GM12878 (cell line): ENCODE measurements around the gene CCDC138. TPM values are rescaled to one million over a fixed set of nuclear protein-coding genes. Genes with fewer than 3 reads are reported as not detected.
A peak's percentile ranks its signal among the peaks of the same experiment; 100 is the strongest.

ENCODE experiments used
- ATAC-seq: fragments of 200-7000 bp; cut with Tn5 transposase; 3 replicates; pipeline ENCODE4 v1.9.1; 2020; ENCODE audit warnings: mild to moderate bottlenecking, moderate library complexity
- BruUV-seq: library from RNA; stranded (reverse); fragments of 400-500 nt; replicated peaks from 2 replicates; lab custom pipeline; 2021; lab: Mats Ljungman, UMichigan
- CTCF ChIA-PET: fragments of 300-600 bp; sonication (Branson Sonifier 250); formaldehyde crosslinking; extraction: SDS; loops from one replicate; lab custom pipeline; 2021; ENCODE audit warnings: inconsistent platforms; lab: Yijun Ruan, JAX
- POLR2A ChIA-PET: fragments of 350-600 bp; formaldehyde crosslinking; extraction: SDS; loops from one replicate; lab custom pipeline; 2021; ENCODE audit warnings: inconsistent platforms; lab: Charles Lee
- RAD21 ChIA-PET: fragments of 300-600 bp; sonication (Branson Sonifier 250); formaldehyde crosslinking; loops from one replicate; lab custom pipeline; 2023; ENCODE audit warnings: antibody characterized with exemption; ENCODE audit not compliant: unreplicated experiment; lab: Charles Lee
- SMC1A ChIA-PET: fragments of 300-600 bp; sonication (Branson Sonifier 250); formaldehyde crosslinking; loops from one replicate; lab custom pipeline; 2023; ENCODE audit not compliant: unreplicated experiment, uncharacterized antibody; lab: Charles Lee
- DNase-seq: peaks from one replicate; pipeline ENCODE4 v3.0.0-alpha.2; 2011; ENCODE audit warnings: low read depth, low spot score
- FAIRE-seq: peaks from 3 replicates; lab custom pipeline; 2011; peaks lifted over from hg19 to GRCh38; lab: Jason Lieb, UNC
- H2AFZ ChIP-seq: 2 replicates; pipeline ENCODE4 v1.6.0; 2011; ENCODE audit warnings: low read depth, low read length, control low read depth; ENCODE audit not compliant: control insufficient read depth
- H3K27ac ChIP-seq: 2 replicates; pipeline ENCODE4 v1.5.1; 2011; ENCODE audit warnings: control low read depth; ENCODE audit not compliant: control insufficient read depth, insufficient read depth
- H3K27me3 ChIP-seq, 2 experiments: replicated peaks in 1 of 2; 2 replicates each; pipeline versions ENCODE4 v1.6.0 to v1.6.1; 2011; ENCODE audit warnings: low read length in 1 of 2; ENCODE audit not compliant: control insufficient read depth in 2 of 2, insufficient read depth in 2 of 2
- H3K36me3 ChIP-seq, 2 experiments: 2 replicates each; pipeline ENCODE4 v1.5.1; 2011; ENCODE audit warnings: low read length in 1 of 2; ENCODE audit not compliant: control insufficient read depth in 2 of 2, insufficient read depth in 2 of 2
- H3K4me1 ChIP-seq: 2 replicates; pipeline ENCODE4 v1.6.1; 2011; ENCODE audit warnings: mild to moderate bottlenecking, low read length, moderate library complexity, mixed read lengths; ENCODE audit not compliant: control insufficient read depth, insufficient read depth
- H3K4me2 ChIP-seq: 2 replicates; pipeline ENCODE4 v1.6.0; 2011; ENCODE audit warnings: control low read depth; ENCODE audit not compliant: control insufficient read depth, insufficient read depth
- H3K4me3 ChIP-seq: fragments of 200-600 bp; sonication (generic); 2 replicates; pipeline ENCODE4 v1.5.1; 2016
- H3K79me2 ChIP-seq: 2 replicates; pipeline ENCODE4 v1.6.0; 2011; ENCODE audit warnings: low read length; ENCODE audit not compliant: control insufficient read depth, insufficient read depth
- H3K9ac ChIP-seq: 2 replicates; pipeline ENCODE4 v1.8.0; 2011; ENCODE audit warnings: low read length, control low read depth, mixed read lengths; ENCODE audit not compliant: control insufficient read depth, insufficient read depth
- H3K9me3 ChIP-seq: replicated peaks from 3 replicates; pipeline ENCODE4 v1.5.1; 2011; ENCODE audit warnings: mild to moderate bottlenecking, low read length; ENCODE audit not compliant: control insufficient read depth, insufficient read depth
- H4K20me1 ChIP-seq: 2 replicates; pipeline ENCODE4 v1.6.0; 2011; ENCODE audit not compliant: control insufficient read depth, insufficient read depth
- ATF7 ChIP-seq: fragments of 450-650 bp; IDR thresholded peaks from 2 replicates; pipeline ENCODE4 v1.6.1; 2016; ENCODE audit warnings: low read depth, mild to moderate bottlenecking
- BCL11A ChIP-seq: IDR thresholded peaks from 2 replicates; pipeline ENCODE4 v1.6.1; 2011; ENCODE audit warnings: low read depth, low read length
- CBFB ChIP-seq: IDR thresholded peaks from 2 replicates; pipeline ENCODE4 v1.6.1; 2016; ENCODE audit warnings: antibody characterized with exemption, low read depth
- CREB1 ChIP-seq: IDR thresholded peaks from 2 replicates; pipeline ENCODE4 v1.6.1; 2012; ENCODE audit warnings: low read depth, mild to moderate bottlenecking, inconsistent platforms
- CREM ChIP-seq: IDR thresholded peaks from 2 replicates; pipeline ENCODE4 v1.6.1; 2014; ENCODE audit warnings: antibody characterized with exemption, low read depth
- EGR1 ChIP-seq, 2 experiments: IDR thresholded peaks; 1 replicate in 1 of 2; 2 replicates in 1 of 2; pipeline ENCODE4 v1.6.1; 2011 to 2012; ENCODE audit warnings: low read depth in 2 of 2, low read length in 2 of 2, borderline replicate concordance in 1 of 2, mild to moderate bottlenecking in 1 of 2, moderate library complexity in 1 of 2
- FOXM1 ChIP-seq: IDR thresholded peaks from 2 replicates; pipeline ENCODE4 v1.6.1; 2012; ENCODE audit warnings: low read depth, mild to moderate bottlenecking, inconsistent platforms, low read length, moderate library complexity
- IKZF1 ChIP-seq: fragments of 450-650 bp; conservative IDR thresholded peaks from 2 replicates; pipeline ENCODE4 v1.6.1; 2017; ENCODE audit warnings: antibody characterized with exemption, mild to moderate bottlenecking
- IKZF2 ChIP-seq, 2 experiments: fragments of 450-650 bp; IDR thresholded peaks; 2 replicates each; pipeline ENCODE4 v1.6.1; 2017; ENCODE audit warnings: mild to moderate bottlenecking in 2 of 2, moderate library complexity in 2 of 2
- MEF2A ChIP-seq: IDR thresholded peaks from 2 replicates; pipeline ENCODE4 v1.6.1; 2011; ENCODE audit warnings: low read depth, mild to moderate bottlenecking, low read length, moderate library complexity; ENCODE audit not compliant: insufficient read depth
- MYC ChIP-seq: IDR thresholded peaks from 2 replicates; pipeline ENCODE4 v1.6.1; 2011; ENCODE audit warnings: mild to moderate bottlenecking, low read length, moderate library complexity, inconsistent platforms; ENCODE audit not compliant: insufficient read depth, insufficient replicate concordance, insufficient read length, severe bottlenecking
- NFIC ChIP-seq: IDR thresholded peaks from 2 replicates; pipeline ENCODE4 v1.6.1; 2012; ENCODE audit warnings: low read depth, mild to moderate bottlenecking, inconsistent platforms, low read length, moderate library complexity
- PAX5 ChIP-seq: IDR thresholded peaks from 2 replicates; pipeline ENCODE4 v1.6.1; 2011; ENCODE audit warnings: low read depth, low read length, borderline replicate concordance
- SP1 ChIP-seq: IDR thresholded peaks from one replicate; pipeline ENCODE4 v1.6.1; 2011; ENCODE audit warnings: low read depth, low read length
- ZNF217 ChIP-seq: fragments of 450-650 bp; IDR thresholded peaks from 2 replicates; pipeline ENCODE4 v1.6.1; 2017; ENCODE audit warnings: antibody characterized with exemption, mild to moderate bottlenecking
- ZNF24 ChIP-seq: fragments of 450-650 bp; IDR thresholded peaks from 2 replicates; pipeline ENCODE4 v1.6.1; 2017; ENCODE audit warnings: antibody characterized with exemption, mild to moderate bottlenecking
- WGBS: methylation state at CpG from one replicate; pipeline ENCODE4 v1.1.6; 2016; ENCODE audit warnings: low lambda C conversion rate; ENCODE audit not compliant: insufficient replicate concordance, insufficient coverage; ENCODE audit errors: missing lambda C conversion rate; 5-methylcytosine and 5-hydroxymethylcytosine counted together
- in situ Hi-C: fragments of 300-500 bp; cut with MboI; formaldehyde crosslinking; loops from 9 replicates; pipeline ENCODE4 v1.14.3; 2018; ENCODE audit warnings: mixed read lengths
- intact Hi-C: fragments of 100-400 bp; cut with micrococcal nuclease; formaldehyde crosslinking; loops from one replicate; pipeline ENCODE4 v1.14.2; 2022; ENCODE audit not compliant: unreplicated experiment
- polyA plus RNA-seq, 11 experiments: library from polyadenylated mRNA; depleted of rRNA in 4 of 11; unstranded in 6 of 11; stranded (reverse) in 5 of 11; fragments of >200 nt; fragmentation: Nextera tagmentation in 4 of 11; fragmentation: Illumina TruSeq in 1 of 11; extraction: Ambion mirVana in 4 of 11; extraction: Trizol in 1 of 11; gene quantifications; 1 replicate in 1 of 11; 2 replicates in 10 of 11; pipeline versions ENCODE4 v1.2.1 to v1.2.3, GENCODE V29; 2011 to 2016; ENCODE audit warnings: inconsistent platforms in 2 of 11, missing spikeins in 2 of 11, low read depth in 1 of 11
- total RNA-seq, 4 experiments: library from RNA; depleted of rRNA in 3 of 4; stranded (reverse); fragments of >200 nt in 3 of 4; fragmentation: Illumina TruSeq in 1 of 4; extraction: Trizol in 1 of 4; gene quantifications; 2 replicates each; pipeline versions ENCODE4 v1.2.1 to v1.2.3, GENCODE V29; 2013 to 2021
- TF ChIP-seq, protein P1 (sequence below): fragments of 450-650 bp; IDR thresholded peaks from 2 replicates; pipeline ENCODE4 v1.6.1; 2016; ENCODE audit warnings: mild to moderate bottlenecking, moderate library complexity, borderline replicate concordance
- TF ChIP-seq, protein P2 (sequence below): fragments of 450-650 bp; IDR thresholded peaks from 2 replicates; pipeline ENCODE4 v1.6.1; 2016; ENCODE audit warnings: mild to moderate bottlenecking
- TF ChIP-seq, protein P3 (sequence below): IDR thresholded peaks from 2 replicates; pipeline ENCODE4 v1.6.1; 2011; ENCODE audit warnings: low read depth, low read length, improper control_type of control experiment, borderline replicate concordance

Gene CCDC138
- total and polyA plus RNA-seq, 10 of the 15 experiments (the other 5 are each of a cell fraction or from before 2014, with no cell fraction given), result 7.9 to 19.4 (median 13.0) TPM

DNA sequence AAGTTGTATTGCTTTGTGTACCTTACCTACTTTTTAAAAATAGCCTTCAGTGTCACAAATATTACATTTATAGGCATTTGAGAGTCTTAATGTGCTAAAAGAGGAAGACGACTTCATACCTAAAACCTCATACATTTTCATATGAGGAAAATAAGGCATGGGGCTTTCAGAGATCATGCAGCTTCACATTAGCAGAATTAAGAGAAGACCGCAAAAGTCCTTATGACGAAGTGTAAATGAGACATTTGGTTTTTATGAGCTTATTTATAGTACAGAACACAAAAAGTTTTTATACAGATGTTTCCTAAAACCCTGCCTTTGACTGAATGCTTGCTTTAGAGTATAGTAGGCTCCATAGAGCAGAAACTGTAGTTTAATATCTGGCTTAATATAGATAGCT lies 10.1 kb upstream of the CCDC138 start:
- SMC1A ChIA-PET, result interaction anchor here (0.9 to 1.9 kb wide), 11 partner anchors 9 to 171 kb away, joined by 3 to 6 read pairs (median 3); partner anchors contain the start of gene CCDC138
- Histone ChIP-seq H3K9ac (no peak overlapping the region), H2AFZ (no peak overlapping the region), H3K27ac (peak overlapping the region; percentile 74), H3K79me2 (no peaks in the 10 kb centered on the region; the same call in 1 of the 2 replicates), H3K4me2 (peak overlapping the region; percentile 42), H4K20me1 (no peaks in the 10 kb centered on the region), H3K4me3 (no peak overlapping the region), H3K4me1 (peaks cover 19% of the 10 kb centered on the region), H3K9me3 (no peaks in the 10 kb centered on the region), H3K27me3 (no peaks in the 10 kb centered on the region), H3K36me3 (peaks cover 4 to 29% of the 10 kb centered on the region in 2 experiments)
- intact Hi-C loops (no loop called here), in situ Hi-C loops (no loop called here)
- DNase-seq, result peak; percentile 62
- RAD21 ChIA-PET, result interaction anchor here (0.7 to 2.2 kb wide), 10 partner anchors 10 to 734 kb away, joined by 3 to 14 read pairs (median 4); partner anchors contain the start of gene CCDC138
- WGBS, result 1% methylated on average over 3 of the region's 3 CpGs
- ATAC-seq, result peak; percentile 93
- FAIRE-seq, result peak; percentile 61
- BruUV-seq, result no TSS peak
- POLR2A ChIA-PET, result interaction anchor here (1.3 kb wide), 1 partner anchor 10 kb away, joined by 7 read pairs; the partner anchor contains the start of gene CCDC138
- CTCF ChIA-PET, result interaction anchor here (0.9 to 1.5 kb wide), 3 partner anchors 10 to 14 kb away, joined by 3 to 6 read pairs (median 4); partner anchors contain the start of gene CCDC138
- TF ChIP-seq ATF7 (peak; percentile 97), BCL11A (peak; percentile 76), EGR1 (IDR thresholded peaks at IDR 0.05; ENCODE audit: borderline replicate concordance in 1 of 2, low read depth in 2 of 2, low read length in 2 of 2) (no peak), ZNF217 (peak; percentile 92), CREB1 (peak; percentile 83), FOXM1 (peak; percentile 97), MYC (no peak), MEF2A (peak; percentile 99), IKZF2 (IDR thresholded peaks at IDR 0.05) (peak; percentile 91 to 93), PAX5 (peak; percentile 44; the same call in 1 of the 2 replicates), ZNF24 (peak; percentile 55; the same call in 1 of the 2 replicates), NFIC (peak; percentile 99), IKZF1 (peak; percentile 71), CBFB (peak; percentile 87), SP1 (no peak), CREM (peak; percentile 90)
- TF ChIP-seq, protein P1, sequence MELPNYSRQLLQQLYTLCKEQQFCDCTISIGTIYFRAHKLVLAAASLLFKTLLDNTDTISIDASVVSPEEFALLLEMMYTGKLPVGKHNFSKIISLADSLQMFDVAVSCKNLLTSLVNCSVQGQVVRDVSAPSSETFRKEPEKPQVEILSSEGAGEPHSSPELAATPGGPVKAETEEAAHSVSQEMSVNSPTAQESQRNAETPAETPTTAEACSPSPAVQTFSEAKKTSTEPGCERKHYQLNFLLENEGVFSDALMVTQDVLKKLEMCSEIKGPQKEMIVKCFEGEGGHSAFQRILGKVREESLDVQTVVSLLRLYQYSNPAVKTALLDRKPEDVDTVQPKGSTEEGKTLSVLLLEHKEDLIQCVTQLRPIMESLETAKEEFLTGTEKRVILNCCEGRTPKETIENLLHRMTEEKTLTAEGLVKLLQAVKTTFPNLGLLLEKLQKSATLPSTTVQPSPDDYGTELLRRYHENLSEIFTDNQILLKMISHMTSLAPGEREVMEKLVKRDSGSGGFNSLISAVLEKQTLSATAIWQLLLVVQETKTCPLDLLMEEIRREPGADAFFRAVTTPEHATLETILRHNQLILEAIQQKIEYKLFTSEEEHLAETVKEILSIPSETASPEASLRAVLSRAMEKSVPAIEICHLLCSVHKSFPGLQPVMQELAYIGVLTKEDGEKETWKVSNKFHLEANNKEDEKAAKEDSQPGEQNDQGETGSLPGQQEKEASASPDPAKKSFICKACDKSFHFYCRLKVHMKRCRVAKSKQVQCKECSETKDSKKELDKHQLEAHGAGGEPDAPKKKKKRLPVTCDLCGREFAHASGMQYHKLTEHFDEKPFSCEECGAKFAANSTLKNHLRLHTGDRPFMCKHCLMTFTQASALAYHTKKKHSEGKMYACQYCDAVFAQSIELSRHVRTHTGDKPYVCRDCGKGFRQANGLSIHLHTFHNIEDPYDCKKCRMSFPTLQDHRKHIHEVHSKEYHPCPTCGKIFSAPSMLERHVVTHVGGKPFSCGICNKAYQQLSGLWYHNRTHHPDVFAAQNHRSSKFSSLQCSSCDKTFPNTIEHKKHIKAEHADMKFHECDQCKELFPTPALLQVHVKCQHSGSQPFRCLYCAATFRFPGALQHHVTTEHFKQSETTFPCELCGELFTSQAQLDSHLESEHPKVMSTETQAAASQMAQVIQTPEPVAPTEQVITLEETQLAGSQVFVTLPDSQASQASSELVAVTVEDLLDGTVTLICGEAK, result peak; percentile 21; the same call in 1 of the 2 replicates
- TF ChIP-seq, protein P2, sequence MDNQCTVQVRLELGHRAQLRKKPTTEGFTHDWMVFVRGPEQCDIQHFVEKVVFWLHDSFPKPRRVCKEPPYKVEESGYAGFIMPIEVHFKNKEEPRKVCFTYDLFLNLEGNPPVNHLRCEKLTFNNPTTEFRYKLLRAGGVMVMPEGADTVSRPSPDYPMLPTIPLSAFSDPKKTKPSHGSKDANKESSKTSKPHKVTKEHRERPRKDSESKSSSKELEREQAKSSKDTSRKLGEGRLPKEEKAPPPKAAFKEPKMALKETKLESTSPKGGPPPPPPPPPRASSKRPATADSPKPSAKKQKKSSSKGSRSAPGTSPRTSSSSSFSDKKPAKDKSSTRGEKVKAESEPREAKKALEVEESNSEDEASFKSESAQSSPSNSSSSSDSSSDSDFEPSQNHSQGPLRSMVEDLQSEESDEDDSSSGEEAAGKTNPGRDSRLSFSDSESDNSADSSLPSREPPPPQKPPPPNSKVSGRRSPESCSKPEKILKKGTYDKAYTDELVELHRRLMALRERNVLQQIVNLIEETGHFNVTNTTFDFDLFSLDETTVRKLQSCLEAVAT, result peak; percentile 76
- TF ChIP-seq, protein P3, sequence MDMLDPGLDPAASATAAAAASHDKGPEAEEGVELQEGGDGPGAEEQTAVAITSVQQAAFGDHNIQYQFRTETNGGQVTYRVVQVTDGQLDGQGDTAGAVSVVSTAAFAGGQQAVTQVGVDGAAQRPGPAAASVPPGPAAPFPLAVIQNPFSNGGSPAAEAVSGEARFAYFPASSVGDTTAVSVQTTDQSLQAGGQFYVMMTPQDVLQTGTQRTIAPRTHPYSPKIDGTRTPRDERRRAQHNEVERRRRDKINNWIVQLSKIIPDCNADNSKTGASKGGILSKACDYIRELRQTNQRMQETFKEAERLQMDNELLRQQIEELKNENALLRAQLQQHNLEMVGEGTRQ, result no peak
